ENCODE measurements around the gene CDK9. TPM values are rescaled to one million over a fixed set of nuclear protein-coding genes. Genes with fewer than 3 reads are reported as not detected.

Gene CDK9
- total RNA-seq, 2 donors from 2014 or later: 64.0 to 77.7 TPM

- TF ChIP-seq CTCF (IDR thresholded peaks at IDR 0.05): no peak
- Histone ChIP-seq H3K4me1 (no peaks in the 10 kb centered on the region), H3K36me3 (peaks cover 36% of the 10 kb centered on the region), H3K9ac (ENCODE audit: low read depth in 2 of 2, low read length in 2 of 2) (no peak overlapping the region), H3K27ac (no peak overlapping the region), H3K4me3 (no peak overlapping the region), H3K27me3 (no peaks in the 10 kb centered on the region), H3K9me3 (no peaks in the 10 kb centered on the region)
- intact Hi-C loops (cut with DNase I): loop anchor here (5.0 kb wide), 1 partner anchor 128 kb away; the partner anchor contains the start of gene ST6GALNAC4
- no peak for DNase-seq
Measured at GRCh38 chr9:127789179-127789578, 3.3 kb downstream of the CDK9 start.

DNA sequence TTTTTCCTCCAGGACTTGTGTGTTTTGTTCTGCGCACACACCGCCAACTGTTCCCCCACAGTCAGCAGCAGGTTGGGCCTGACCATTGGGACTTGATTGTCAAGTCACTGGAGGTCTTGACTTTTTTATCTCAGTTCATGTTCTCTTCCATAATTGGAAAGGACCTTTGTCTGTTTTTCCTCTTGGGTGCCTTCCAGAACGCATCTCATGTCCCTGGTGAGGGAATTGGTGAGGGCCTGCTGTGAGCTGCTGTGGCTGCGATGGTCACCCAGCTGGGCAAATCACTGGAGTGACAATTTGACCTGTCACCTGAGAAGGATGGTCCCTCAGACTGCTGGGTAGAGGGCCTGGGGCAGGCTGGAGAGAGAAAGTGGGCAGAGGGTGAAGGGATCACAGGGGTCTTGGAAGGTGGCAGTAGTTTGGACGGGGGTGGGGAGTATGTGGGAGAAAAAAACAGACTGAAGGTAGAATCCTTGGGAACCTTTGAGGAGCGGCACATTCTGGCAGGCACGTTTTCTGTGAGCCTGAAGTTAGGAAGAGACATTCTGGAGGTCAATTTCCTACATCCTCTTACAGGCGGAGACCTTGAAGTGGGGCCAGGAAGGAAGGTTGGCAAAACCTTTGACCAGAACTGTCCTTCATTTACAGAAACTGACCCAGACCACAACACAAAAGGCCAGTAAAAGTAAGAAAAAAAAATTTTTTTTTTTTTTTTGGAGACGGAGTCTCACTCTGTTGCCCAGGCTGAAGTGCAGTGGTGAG, 4.4 kb downstream of the CDK9 start:
- DNase-seq: no peak
- Histone ChIP-seq H3K4me3 (no peak overlapping the region), H3K9me3 (no peaks in the 10 kb centered on the region), H3K36me3 (peaks cover 36% of the 10 kb centered on the region), H3K4me1 (no peaks in the 10 kb centered on the region), H3K9ac (ENCODE audit: low read depth in 2 of 2, low read length in 2 of 2) (no peak overlapping the region), H3K27ac (no peak overlapping the region), H3K27me3 (no peaks in the 10 kb centered on the region)
- no peak for TF ChIP-seq CTCF (IDR thresholded peaks at IDR 0.05)
- intact Hi-C loops (cut with DNase I): no loop called here

DNA sequence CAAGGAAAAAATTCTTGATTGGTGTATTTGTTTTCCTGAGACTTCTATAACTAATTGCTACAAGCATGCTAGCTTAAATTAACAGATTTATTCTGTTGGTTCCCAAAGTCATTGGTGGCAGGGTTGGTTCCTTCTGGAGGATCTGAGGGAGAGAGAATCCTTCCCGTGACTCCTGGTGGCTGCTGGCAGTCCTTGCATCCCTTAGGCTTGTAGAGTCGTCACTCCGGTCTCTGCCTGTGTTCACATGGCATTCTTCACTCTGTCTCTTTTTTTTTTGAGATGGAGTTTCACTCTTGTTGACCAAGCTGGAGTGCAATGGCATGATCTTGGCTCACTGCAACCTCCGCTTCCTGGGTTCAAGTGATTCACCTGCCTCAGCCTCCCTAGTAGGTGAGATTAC, 5.3 kb downstream of the CDK9 start:
- H3K4me3 ChIP-seq: no peak overlapping the region
- no peaks in the 10 kb centered on the region for H3K9me3 ChIP-seq
- no peak for DNase-seq
- H3K36me3 ChIP-seq: peaks cover 36% of the 10 kb centered on the region
- H3K27ac ChIP-seq: no peak overlapping the region
- H3K9ac ChIP-seq (ENCODE audit: low read depth in 2 of 2, low read length in 2 of 2): no peak overlapping the region
- H3K27me3 ChIP-seq: no peaks in the 10 kb centered on the region
- peaks cover 3% of the 10 kb centered on the region for H3K4me1 ChIP-seq
- TF ChIP-seq CTCF (IDR thresholded peaks at IDR 0.05): no peak
- intact Hi-C loops (cut with DNase I): no loop called here

DNA sequence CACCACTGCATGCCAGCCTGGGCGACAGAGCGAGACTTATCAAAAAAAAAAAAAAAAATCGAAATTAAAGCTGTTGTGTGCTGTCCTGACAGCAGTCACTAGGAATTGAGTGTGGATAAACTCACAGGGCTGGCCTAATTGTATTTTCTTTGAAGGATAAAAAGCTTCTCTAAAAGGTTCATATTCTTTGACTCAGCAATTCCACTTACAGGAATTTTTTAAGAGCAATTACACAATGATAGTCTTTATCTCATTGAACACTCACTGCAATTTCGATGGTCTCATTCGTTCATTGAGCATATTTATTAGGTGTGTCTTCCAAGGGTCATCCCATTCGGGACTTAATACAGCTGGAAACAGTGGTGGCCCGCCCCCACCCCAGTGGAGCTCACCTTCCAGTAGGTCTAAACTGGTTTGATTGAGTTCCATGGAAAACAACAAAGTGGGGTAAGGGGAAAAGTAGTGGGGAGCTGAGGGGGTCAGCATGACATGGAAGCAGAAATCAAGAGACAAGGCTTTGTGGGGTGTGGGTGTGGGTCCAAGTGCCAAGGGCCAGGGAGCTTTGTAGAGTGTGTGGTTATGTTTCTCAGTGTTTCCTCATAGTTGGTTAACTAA, 6.7 kb downstream of the CDK9 start:
- no peak overlapping the region for H3K4me3 ChIP-seq
- no peak for TF ChIP-seq CTCF (IDR thresholded peaks at IDR 0.05)
- H3K27me3 ChIP-seq: no peaks in the 10 kb centered on the region
- no peaks in the 10 kb centered on the region for H3K9me3 ChIP-seq
- intact Hi-C loops (cut with DNase I): no loop called here
- peaks cover 32% of the 10 kb centered on the region for H3K36me3 ChIP-seq
- no peak for DNase-seq
- H3K9ac ChIP-seq (ENCODE audit: low read depth in 2 of 2, low read length in 2 of 2): no peak overlapping the region
- H3K4me1 ChIP-seq: peaks cover 3% of the 10 kb centered on the region
- H3K27ac ChIP-seq: no peak overlapping the region

- Histone ChIP-seq H3K4me3 (no peak overlapping the region), H3K9me3 (no peaks in the 10 kb centered on the region), H3K27me3 (no peaks in the 10 kb centered on the region), H3K36me3 (peaks cover 26% of the 10 kb centered on the region), H3K27ac (no peak overlapping the region), H3K4me1 (peaks cover 3% of the 10 kb centered on the region), H3K9ac (ENCODE audit: low read depth in 2 of 2, low read length in 2 of 2) (peak overlapping the region in 1 of 2 donors; percentile 12)
- no peak for TF ChIP-seq CTCF (IDR thresholded peaks at IDR 0.05)
- intact Hi-C loops (cut with DNase I): no loop called here
- no peak for DNase-seq
Measured at GRCh38 chr9:127793093-127793708, 7.4 kb downstream of the CDK9 start.
